OCI-LY3 (cell line): ENCODE measurements around the gene RHOT2.

Source experiments
- H2AFZ ChIP-seq: fragments of 200-600, 300-600 bp; shearing (Covaris generic); 2 replicates; pipeline ENCODE4 v1.6.0; 2014; ENCODE audit warnings: antibody characterized with exemption, low read depth, low read length
- H3K27ac ChIP-seq: fragments of 200-600, 300-600 bp; sonication (generic); 2 replicates; pipeline ENCODE4 v1.5.1; 2014; ENCODE audit warnings: mild to moderate bottlenecking, low read length, moderate library complexity, mixed read lengths
- H3K27me3 ChIP-seq: fragments of 200-600, 300-600 bp; sonication (generic); 2 replicates; pipeline ENCODE4 v1.6.1; 2014; ENCODE audit warnings: low read depth, low read length, mixed read lengths
- H3K36me3 ChIP-seq: fragments of 200-600, 300-600 bp; sonication (generic); replicated peaks from 2 replicates; pipeline ENCODE3; 2014; ENCODE audit warnings: low read depth, low read length, mixed read lengths
- H3K4me1 ChIP-seq: fragments of 300-600, 200-600 bp; sonication (generic); 2 replicates; pipeline ENCODE4 v1.6.1; 2014; ENCODE audit warnings: low read length, mixed read lengths
- H3K4me2 ChIP-seq: fragments of 200-600, 300-600 bp; sonication (generic); 2 replicates; pipeline ENCODE4 v1.6.1; 2014; ENCODE audit warnings: low read length, mixed read lengths
- H3K4me3 ChIP-seq: fragments of 300-600, 200-600 bp; sonication (generic); 2 replicates; pipeline ENCODE4 v1.5.1; 2014; ENCODE audit warnings: antibody characterized with exemption, mild to moderate bottlenecking, low read length, moderate library complexity
- H3K79me2 ChIP-seq: fragments of 300-600, 200-600 bp; shearing (Covaris generic); 2 replicates; pipeline ENCODE4 v1.6.1; 2014; ENCODE audit warnings: mild to moderate bottlenecking, low read length, mixed read lengths
- H3K9ac ChIP-seq: fragments of 300-600, 200-600 bp; shearing (Covaris generic); 2 replicates; pipeline ENCODE4 v1.6.0; 2014; ENCODE audit warnings: mild to moderate bottlenecking, low read length, moderate library complexity
- H3K9me3 ChIP-seq: fragments of 200-600, 300-600 bp; shearing (Covaris generic); 2 replicates; pipeline ENCODE4 v1.6.1; 2014; ENCODE audit warnings: low read length, mixed read lengths; ENCODE audit not compliant: insufficient read depth
- H4K20me1 ChIP-seq: fragments of 200-600, 300-600 bp; sonication (generic); 2 replicates; pipeline ENCODE4 v1.6.1; 2016; ENCODE audit warnings: low read length, mixed read lengths; ENCODE audit not compliant: insufficient read depth
- EZH2phosphoT487 ChIP-seq: fragments of 200-600 bp; shearing (Covaris generic); IDR thresholded peaks from 2 replicates; pipeline ENCODE4 v1.6.1; 2018; ENCODE audit warnings: antibody characterized with exemption, mixed run types, low read depth
- TF ChIP-seq, protein P1 (sequence below): fragments of 200-600, 300-600 bp; sonication (generic); IDR thresholded peaks from 2 replicates; pipeline ENCODE4 v1.5.1; 2014; ENCODE audit warnings: antibody characterized with exemption, low read length, low read depth

RHOT2 gene

DNA sequence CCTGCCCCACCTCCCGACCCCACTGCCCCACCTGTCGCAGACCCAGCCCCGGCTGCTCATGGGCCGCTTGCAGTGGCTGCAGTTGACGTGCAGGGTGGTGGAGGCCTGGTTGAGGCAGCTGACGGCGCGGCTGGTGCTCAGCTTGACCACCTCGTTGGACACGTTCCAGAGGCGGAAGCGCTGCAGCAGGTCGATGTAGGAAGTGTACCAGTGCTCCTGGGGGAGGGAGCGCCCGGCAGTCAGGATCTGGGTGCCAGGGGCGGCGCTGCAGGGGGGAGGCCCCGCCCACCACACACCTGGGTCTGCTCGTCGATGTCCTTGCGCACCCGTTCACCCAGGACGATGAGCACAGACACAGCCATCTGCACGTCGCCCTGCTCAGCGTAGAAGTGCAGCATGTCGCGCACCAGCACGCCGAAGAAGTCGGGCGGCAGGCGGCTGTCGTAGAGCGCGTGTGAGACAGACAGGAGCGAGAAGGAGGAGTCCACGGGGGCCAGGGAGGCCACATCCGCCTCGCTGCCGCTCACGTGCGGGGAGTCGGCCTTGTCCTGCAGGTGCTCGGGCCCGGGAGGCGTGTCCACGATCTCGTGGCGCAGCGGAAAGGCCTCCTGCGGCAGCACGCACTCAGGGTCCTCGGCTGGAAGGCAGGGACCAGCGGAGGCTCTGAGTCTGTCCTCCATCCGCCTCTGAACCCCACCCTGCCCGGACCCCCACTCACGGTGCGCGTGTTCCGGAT is 17.2 kb downstream of the RHOT2 start:
- Histone ChIP-seq H4K20me1 (0 out of 2 replicates have a peak, but pooled peaks cover 4% of the 10 kb centered on the region), H3K27me3 (no peaks in the 10 kb centered on the region), H3K4me2 (no peak overlapping the region), H3K27ac (no peak overlapping the region), H3K4me1 (peaks cover 25% of the 10 kb centered on the region), H3K9me3 (no peaks in the 10 kb centered on the region), H3K36me3 (peaks cover 24% of the 10 kb centered on the region), H3K4me3 (no peak overlapping the region), H3K9ac (no peak overlapping the region), H2AFZ (no peak overlapping the region), H3K79me2 (peaks cover 51% of the 10 kb centered on the region)
- no peak for TF ChIP-seq EZH2phosphoT487
- TF ChIP-seq, protein P1, sequence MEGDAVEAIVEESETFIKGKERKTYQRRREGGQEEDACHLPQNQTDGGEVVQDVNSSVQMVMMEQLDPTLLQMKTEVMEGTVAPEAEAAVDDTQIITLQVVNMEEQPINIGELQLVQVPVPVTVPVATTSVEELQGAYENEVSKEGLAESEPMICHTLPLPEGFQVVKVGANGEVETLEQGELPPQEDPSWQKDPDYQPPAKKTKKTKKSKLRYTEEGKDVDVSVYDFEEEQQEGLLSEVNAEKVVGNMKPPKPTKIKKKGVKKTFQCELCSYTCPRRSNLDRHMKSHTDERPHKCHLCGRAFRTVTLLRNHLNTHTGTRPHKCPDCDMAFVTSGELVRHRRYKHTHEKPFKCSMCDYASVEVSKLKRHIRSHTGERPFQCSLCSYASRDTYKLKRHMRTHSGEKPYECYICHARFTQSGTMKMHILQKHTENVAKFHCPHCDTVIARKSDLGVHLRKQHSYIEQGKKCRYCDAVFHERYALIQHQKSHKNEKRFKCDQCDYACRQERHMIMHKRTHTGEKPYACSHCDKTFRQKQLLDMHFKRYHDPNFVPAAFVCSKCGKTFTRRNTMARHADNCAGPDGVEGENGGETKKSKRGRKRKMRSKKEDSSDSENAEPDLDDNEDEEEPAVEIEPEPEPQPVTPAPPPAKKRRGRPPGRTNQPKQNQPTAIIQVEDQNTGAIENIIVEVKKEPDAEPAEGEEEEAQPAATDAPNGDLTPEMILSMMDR: no peak

DNA sequence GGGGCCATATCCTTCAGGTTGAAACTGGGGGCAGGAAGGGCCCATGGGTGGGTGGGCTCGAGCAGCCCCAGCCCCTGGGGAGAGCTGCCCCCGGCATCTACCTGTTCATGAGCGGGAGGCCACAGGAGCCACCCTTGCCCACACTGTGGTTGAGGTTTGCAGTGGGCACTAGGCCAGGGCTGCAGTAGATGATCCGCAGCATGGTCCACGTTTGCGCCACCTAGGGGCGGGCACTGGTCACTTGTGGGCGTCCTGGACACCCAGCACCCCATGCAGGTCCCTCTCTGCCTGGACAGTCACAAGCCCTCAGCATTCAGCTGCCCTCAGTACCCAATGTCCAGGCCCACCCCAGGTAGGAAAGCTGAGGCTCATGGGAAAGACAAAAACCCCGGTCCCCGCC is 18.0 kb downstream of the RHOT2 start:
- H3K9ac ChIP-seq: no peak overlapping the region
- H3K4me3 ChIP-seq: no peak overlapping the region
- no peak for TF ChIP-seq EZH2phosphoT487
- TF ChIP-seq, protein P1: peak; percentile 29
- H4K20me1 ChIP-seq: 0 out of 2 replicates have a peak, but pooled peaks cover 4% of the 10 kb centered on the region
- H3K36me3 ChIP-seq: peaks cover 24% of the 10 kb centered on the region
- H3K27ac ChIP-seq: no peak overlapping the region
- no peaks in the 10 kb centered on the region for H3K27me3 ChIP-seq
- H3K79me2 ChIP-seq: peaks cover 45% of the 10 kb centered on the region
- peaks cover 24% of the 10 kb centered on the region for H3K4me1 ChIP-seq
- H3K9me3 ChIP-seq: no peaks in the 10 kb centered on the region
- H2AFZ ChIP-seq: no peak overlapping the region
- no peak overlapping the region for H3K4me2 ChIP-seq

DNA sequence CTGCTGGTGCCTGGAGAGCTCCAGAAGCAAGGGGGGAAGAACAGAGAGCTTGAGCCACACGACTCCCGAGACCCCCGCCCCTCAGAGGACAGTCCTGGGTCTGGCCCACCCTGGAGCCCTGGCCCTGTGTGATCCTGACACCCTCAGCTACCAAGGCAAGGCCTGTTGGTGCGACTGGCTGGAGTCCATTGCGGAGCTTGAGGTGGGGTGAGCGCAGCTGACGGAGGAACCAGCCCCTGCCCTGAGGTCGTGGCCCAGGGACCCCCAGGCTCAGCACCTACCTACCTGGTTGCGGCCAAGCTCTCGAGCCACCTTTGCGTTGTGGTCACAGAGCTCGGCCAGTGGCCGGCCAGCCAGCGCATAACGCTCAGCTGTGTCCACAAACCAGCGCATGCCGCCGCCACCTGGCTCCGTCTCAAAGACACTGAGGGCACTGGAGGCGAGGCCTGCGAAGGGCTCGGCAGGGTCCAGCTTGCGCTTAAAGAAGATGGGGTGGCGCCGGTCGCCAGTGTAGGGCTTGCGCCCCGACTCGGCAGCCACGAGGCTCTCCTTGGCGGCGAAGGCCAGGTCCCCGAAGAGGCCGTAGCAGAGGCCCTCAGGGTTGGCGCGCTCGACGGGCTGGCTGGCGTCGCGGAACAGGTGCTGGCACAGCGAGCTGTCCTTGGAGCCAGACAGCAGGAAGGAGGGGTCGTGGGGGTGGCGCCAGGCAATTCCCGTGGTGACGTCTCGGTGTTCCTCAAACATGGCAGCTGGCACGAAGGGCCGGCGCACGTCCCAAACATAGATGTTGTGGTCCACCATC is 18.7 kb downstream of the RHOT2 start:
- H4K20me1 ChIP-seq: no peaks in the 10 kb centered on the region
- no peak overlapping the region for H3K4me3 ChIP-seq
- no peak overlapping the region for H2AFZ ChIP-seq
- no peaks in the 10 kb centered on the region for H3K27me3 ChIP-seq
- H3K79me2 ChIP-seq: peaks cover 38% of the 10 kb centered on the region
- no peaks in the 10 kb centered on the region for H3K9me3 ChIP-seq
- H3K4me2 ChIP-seq: no peak overlapping the region
- peaks cover 17% of the 10 kb centered on the region for H3K36me3 ChIP-seq
- H3K27ac ChIP-seq: no peak overlapping the region
- peaks cover 17% of the 10 kb centered on the region for H3K4me1 ChIP-seq
- TF ChIP-seq, protein P1: no peak
- no peak for TF ChIP-seq EZH2phosphoT487
- no peak overlapping the region for H3K9ac ChIP-seq

GRCh38 chr16:687499-687898 is 19.6 kb downstream of the RHOT2 start:
- Histone ChIP-seq H3K79me2 (peaks cover 30% of the 10 kb centered on the region), H4K20me1 (no peaks in the 10 kb centered on the region), H2AFZ (no peak overlapping the region), H3K4me1 (peaks cover 16% of the 10 kb centered on the region), H3K27me3 (no peaks in the 10 kb centered on the region), H3K27ac (no peak overlapping the region), H3K4me3 (no peak overlapping the region), H3K9me3 (no peaks in the 10 kb centered on the region), H3K36me3 (peaks cover 9% of the 10 kb centered on the region), H3K4me2 (no peak overlapping the region), H3K9ac (no peak overlapping the region)
- TF ChIP-seq EZH2phosphoT487: no peak
- TF ChIP-seq, protein P1: no peak
